H1 (cell line): Measurements from ENCODE around the gene KRT4. TPM values are rescaled to one million over a fixed set of nuclear protein-coding genes. Genes with fewer than 3 reads are reported as not detected.

Experiments
- CTCF ChIA-PET: fragments of 300-600 bp; sonication (Branson Sonifier 250); formaldehyde crosslinking; loops from one replicate; lab custom pipeline; 2021; ENCODE audit not compliant: partially characterized antibody; lab: Charles Lee
- POLR2A ChIA-PET: fragments of 300-600 bp; sonication (Branson Sonifier 250); formaldehyde crosslinking; loops from one replicate; lab custom pipeline; 2021; ENCODE audit warnings: inconsistent platforms; ENCODE audit not compliant: partially characterized antibody; lab: Charles Lee
- DNase-seq, 2 experiments: peaks; one replicate each; pipeline versions ENCODE4 v3.0.0 to v3.0.0-alpha.2; 2010 to 2022; ENCODE audit warnings: low spot score in 2 of 2, low read depth in 1 of 2, mixed read lengths in 1 of 2
- FAIRE-seq: peaks from 2 replicates; lab custom pipeline; 2011; peaks lifted over from hg19 to GRCh38; lab: Jason Lieb, UNC
- H2AFZ ChIP-seq: 2 replicates; pipeline ENCODE4 v1.8.1; 2012; ENCODE audit warnings: low read length, inconsistent platforms
- H2AK5ac ChIP-seq: 2 replicates; pipeline ENCODE4 v1.6.1; 2013; ENCODE audit warnings: low read depth, low read length
- H2BK120ac ChIP-seq: replicated peaks from 2 replicates; pipeline ENCODE3; 2013; ENCODE audit warnings: low read depth, low read length, inconsistent platforms
- H2BK12ac ChIP-seq: 2 replicates; pipeline ENCODE4 v1.6.1; 2013; ENCODE audit warnings: low read depth, low read length
- H2BK15ac ChIP-seq: 2 replicates; pipeline ENCODE4 v1.6.1; 2013; ENCODE audit warnings: low read length
- H2BK20ac ChIP-seq: 2 replicates; pipeline ENCODE4 v1.6.1; 2013; ENCODE audit warnings: low read length
- H2BK5ac ChIP-seq: 2 replicates; pipeline ENCODE4 v1.6.1; 2013; ENCODE audit warnings: low read depth, low read length
- H3K14ac ChIP-seq: 2 replicates; pipeline ENCODE4 v1.6.1; 2013; ENCODE audit warnings: inconsistent platforms; ENCODE audit not compliant: insufficient read length
- H3K18ac ChIP-seq: 2 replicates; pipeline ENCODE4 v1.6.1; 2013; ENCODE audit warnings: low read length; ENCODE audit errors: extremely low read depth
- H3K23ac ChIP-seq: 2 replicates; pipeline ENCODE4 v1.6.1; 2013; ENCODE audit warnings: inconsistent platforms; ENCODE audit not compliant: insufficient read length
- H3K23me2 ChIP-seq: 2 replicates; pipeline ENCODE4 v1.6.1; 2013; ENCODE audit warnings: low read depth, low read length
- H3K27ac ChIP-seq: 2 replicates; pipeline ENCODE4 v1.6.1; 2011; ENCODE audit warnings: low read depth, low read length, inconsistent platforms
- H3K27me3 ChIP-seq, 4 experiments: replicated peaks in 1 of 4; 1 replicate in 1 of 4; 2 replicates in 3 of 4; pipeline versions ENCODE4 v1.6.1 to v1.8.1; 2011 to 2013; ENCODE audit warnings: low read length in 3 of 4, mild to moderate bottlenecking in 3 of 4, inconsistent platforms in 2 of 4, mixed read lengths in 2 of 4, moderate library complexity in 1 of 4; ENCODE audit not compliant: control insufficient read depth in 3 of 4, insufficient read depth in 3 of 4; ENCODE audit errors: extremely low read depth in 1 of 4
- H3K36me3 ChIP-seq, 4 experiments: 2 replicates each; pipeline versions ENCODE4 v1.6.1 to v1.8.1; 2011 to 2013; ENCODE audit warnings: mild to moderate bottlenecking in 4 of 4, low read length in 3 of 4, moderate library complexity in 2 of 4, control low read depth in 1 of 4, inconsistent platforms in 1 of 4; ENCODE audit not compliant: insufficient read depth in 4 of 4, control insufficient read depth in 2 of 4
- H3K4ac ChIP-seq: replicated peaks from 2 replicates; pipeline ENCODE3; 2013; ENCODE audit warnings: low read length, low read depth, mixed read lengths, inconsistent platforms; ENCODE audit not compliant: insufficient read length
- H3K4me1 ChIP-seq, 4 experiments: replicated peaks in 1 of 4; 1 replicate in 1 of 4; 2 replicates in 3 of 4; pipeline versions ENCODE4 v1.6.1 to v1.8.1; 2011 to 2013; ENCODE audit warnings: low read length in 3 of 4, inconsistent platforms in 2 of 4, mixed read lengths in 1 of 4; ENCODE audit not compliant: insufficient read depth in 4 of 4, control insufficient read depth in 3 of 4
- H3K4me2 ChIP-seq, 2 experiments: 2 replicates each; pipeline versions ENCODE4 v1.6.1 to v1.8.1; 2011 to 2013; ENCODE audit warnings: low read depth in 2 of 2, low read length in 2 of 2, control low read depth in 1 of 2, inconsistent platforms in 1 of 2, mild to moderate bottlenecking in 1 of 2; ENCODE audit not compliant: insufficient read depth in 1 of 2
- H3K4me3 ChIP-seq, 4 experiments: fragments of 200-600, 300-600 bp in 1 of 4; sonication (generic), shearing (Covaris generic), sonication (Bioruptor Twin) in 1 of 4; 2 replicates each; pipeline versions ENCODE4 v1.5.1 to v1.8.1; 2011 to 2016; ENCODE audit warnings: low read length in 4 of 4, low read depth in 3 of 4, control low read depth in 2 of 4, inconsistent platforms in 2 of 4, mild to moderate bottlenecking in 2 of 4, mixed read lengths in 1 of 4, moderate library complexity in 1 of 4; ENCODE audit not compliant: insufficient read depth in 2 of 4; ENCODE audit errors: extremely low read depth in 1 of 4
- H3K56ac ChIP-seq: replicated peaks from 2 replicates; pipeline ENCODE3; 2013; ENCODE audit warnings: low read depth, mild to moderate bottlenecking, mixed read lengths, low read length, inconsistent platforms; ENCODE audit not compliant: insufficient read length
- H3K79me1 ChIP-seq: 2 replicates; pipeline ENCODE4 v1.6.1; 2013; ENCODE audit warnings: low read depth, low read length, control low read depth
- H3K79me2 ChIP-seq, 2 experiments: 2 replicates each; pipeline versions ENCODE4 v1.6.1 to v1.8.1; 2012 to 2013; ENCODE audit warnings: low read length in 2 of 2, mild to moderate bottlenecking in 2 of 2, inconsistent platforms in 1 of 2; ENCODE audit not compliant: insufficient read depth in 2 of 2, control insufficient read depth in 1 of 2
- H3K9ac ChIP-seq, 4 experiments: replicated peaks in 1 of 4; 1 replicate in 1 of 4; 2 replicates in 3 of 4; pipeline versions ENCODE4 v1.6.1 to v1.8.1; 2011 to 2013; ENCODE audit warnings: low read depth in 3 of 4, low read length in 3 of 4, control low read depth in 2 of 4, mild to moderate bottlenecking in 2 of 4, moderate library complexity in 2 of 4, inconsistent platforms in 1 of 4; ENCODE audit errors: extremely low read depth in 1 of 4
- H3K9me3 ChIP-seq, 2 experiments: 2 replicates each; pipeline versions ENCODE4 v1.6.1 to v1.8.1; 2012 to 2013; ENCODE audit warnings: mild to moderate bottlenecking in 2 of 2, moderate library complexity in 2 of 2, control low read depth in 1 of 2, inconsistent platforms in 1 of 2, low read depth in 1 of 2, low read length in 1 of 2, mixed read lengths in 1 of 2; ENCODE audit not compliant: insufficient read depth in 2 of 2
- H4K20me1 ChIP-seq, 2 experiments: replicated peaks in 1 of 2; 2 replicates each; pipeline versions ENCODE3 to v1.8.1; 2011 to 2013; ENCODE audit warnings: inconsistent platforms in 2 of 2, low read length in 2 of 2, mild to moderate bottlenecking in 1 of 2; ENCODE audit not compliant: insufficient read depth in 2 of 2, control insufficient read depth in 1 of 2
- H4K5ac ChIP-seq: 2 replicates; pipeline ENCODE4 v1.6.1; 2013; ENCODE audit warnings: low read length, low read depth, mixed read lengths, inconsistent platforms; ENCODE audit not compliant: insufficient read length
- H4K8ac ChIP-seq: 2 replicates; pipeline ENCODE4 v1.8.0; 2013; ENCODE audit warnings: mild to moderate bottlenecking, moderate library complexity, low read length, inconsistent platforms; ENCODE audit not compliant: insufficient read depth; ENCODE audit errors: extremely low read depth
- H4K91ac ChIP-seq: replicated peaks from 2 replicates; pipeline ENCODE3; 2013; ENCODE audit warnings: low read length, mixed read lengths, inconsistent platforms; ENCODE audit not compliant: insufficient read length
- CBX5 ChIP-seq: fragments of 300-800, 300-1000 bp; sonication (generic); IDR thresholded peaks from 2 replicates; pipeline ENCODE4 v1.7.1; 2016; ENCODE audit warnings: antibody characterized with exemption, low read length, low read depth
- GTF2F1 ChIP-seq: IDR thresholded peaks from 2 replicates; pipeline ENCODE4 v1.6.1; 2012; ENCODE audit warnings: low read depth, low read length, improper control_type of control experiment, borderline replicate concordance
- SP2 ChIP-seq: IDR thresholded peaks from 2 replicates; pipeline ENCODE4 v1.6.1; 2012; ENCODE audit warnings: mild to moderate bottlenecking, low read length, inconsistent platforms
- SP4 ChIP-seq: IDR thresholded peaks from 2 replicates; pipeline ENCODE4 v1.6.1; 2012; ENCODE audit warnings: low read length, inconsistent platforms
- SRF ChIP-seq: IDR thresholded peaks from 2 replicates; pipeline ENCODE4 v1.6.1; 2011; ENCODE audit warnings: mild to moderate bottlenecking, low read depth, low read length, moderate library complexity
- TAF1 ChIP-seq: IDR thresholded peaks from 2 replicates; pipeline ENCODE4 v1.6.1; 2011; ENCODE audit warnings: mild to moderate bottlenecking, low read depth, low read length
- TAF7 ChIP-seq: optimal IDR thresholded peaks from 2 replicates; pipeline ENCODE3; 2011; ENCODE audit warnings: low read depth, mild to moderate bottlenecking, inconsistent platforms, low read length, moderate library complexity, borderline replicate concordance
- TCF12 ChIP-seq: IDR thresholded peaks from 2 replicates; pipeline ENCODE4 v1.6.1; 2011; ENCODE audit warnings: low read depth, mild to moderate bottlenecking, low read length
- WGBS, 2 experiments: shearing (Covaris generic) in 1 of 2; methylation state at CpG; one replicate each; pipeline versions ENCODE4 v1.1.6 to v1.1.7; 2013 to 2015; ENCODE audit warnings: low lambda C conversion rate in 2 of 2, mixed read lengths in 2 of 2, inconsistent platforms in 1 of 2, low coverage in 1 of 2, missing lambda C conversion rate in 1 of 2; ENCODE audit not compliant: insufficient replicate concordance in 2 of 2, insufficient coverage in 1 of 2, insufficient read length in 1 of 2; ENCODE audit errors: extremely low coverage in 1 of 2, missing lambda C conversion rate in 1 of 2; 5-methylcytosine and 5-hydroxymethylcytosine counted together
- long read RNA-seq, 2 experiments: library from RNA in 1 of 2; library from capped mRNA in 1 of 2; stranded (forward); transcript quantifications; one replicate each; pipeline ENCODE4 v2.0.0, GENCODE V29; 2021; ENCODE audit warnings: inconsistent platforms in 1 of 2
- polyA minus RNA-seq, 3 experiments: library from RNA; depleted of rRNA, polyadenylated mRNA; stranded (reverse); fragments of >200 nt; gene quantifications; 1 replicate in 2 of 3; 2 replicates in 1 of 3; pipeline ENCODE4 v1.2.3, GENCODE V29; 2011
- polyA plus RNA-seq, 7 experiments: library from polyadenylated mRNA; depleted of rRNA in 3 of 7; stranded (reverse) in 5 of 7; unstranded in 2 of 7; fragments of >200 nt in 5 of 7; fragments of 200-250 nt in 2 of 7; gene quantifications; 1 replicate in 5 of 7; 2 replicates in 1 of 7; 4 replicates in 1 of 7; pipeline versions ENCODE4 v1.2.1 to v1.2.3, GENCODE V29; 2011 to 2013; ENCODE audit warnings: missing spikeins in 2 of 7, mixed read lengths in 2 of 7
- total RNA-seq: library from RNA; stranded (reverse); fragmentation: NEBNext Ultra II Directional; extraction: Animal tissue kit (Norgen Biotek cat#: 25700); gene quantifications from 2 replicates; pipeline ENCODE4 v1.2.1, GENCODE V29; 2021
- TF ChIP-seq, protein P1 (sequence below): IDR thresholded peaks from 2 replicates; pipeline ENCODE4 v1.6.1; 2012; ENCODE audit warnings: low read length, inconsistent platforms

KRT4 gene
- total RNA-seq (not detected in 2 replicates), polyA plus RNA-seq (2011; rRNA removed) (0.06 TPM in 1 of 2 replicates, not detected in the other), polyA minus RNA-seq (2011; rRNA and poly(A)+ RNA removed) (not detected in 2 replicates)
- polyA plus RNA-seq (2011; cell fraction: cytosol; rRNA removed), result not detected
- polyA plus RNA-seq (2011; cell fraction: nucleus; rRNA removed), result not detected
- polyA plus RNA-seq (2012, experiment 1 of 2), result not detected in 4 replicates
- polyA plus RNA-seq (2012, experiment 2 of 2), result not detected
- polyA plus RNA-seq (2013, experiment 1 of 2), result 0.02 TPM
- polyA plus RNA-seq (2013, experiment 2 of 2), result not detected
- not detected for polyA minus RNA-seq (2011; cell fraction: cytosol; rRNA and poly(A)+ RNA removed)
- not detected for polyA minus RNA-seq (2011; cell fraction: nucleus; rRNA and poly(A)+ RNA removed)
- long read RNA-seq, experiment 1, result 0 reads
- long read RNA-seq, experiment 2, result 0 reads

- H2AFZ ChIP-seq, result no peak within 1 kb of the TSS
- no peak within 1 kb of the TSS for H2BK12ac ChIP-seq
- WGBS, 2 experiments, result 90% methylated on average over 14 of the region's 15 CpGs; no CpG with 5 or more reads in 1 of the 2 experiments
- DNase-seq (no peak), FAIRE-seq (no peak)
- no peaks in the 10 kb centered on the region for H3K79me2 ChIP-seq
- no peaks in the 10 kb centered on the region for H3K9me3 ChIP-seq
- no peaks in the 10 kb centered on the region for H3K79me1 ChIP-seq
- H3K18ac ChIP-seq, result no peak within 1 kb of the TSS
- H3K4me1 ChIP-seq, result no peaks in the 10 kb centered on the region
- no peak within 1 kb of the TSS for H3K23ac ChIP-seq
- no peak within 1 kb of the TSS; the same call in 1 of the 2 replicates for H4K8ac ChIP-seq
- H3K4me2 ChIP-seq, result no peak within 1 kb of the TSS
- no peaks in the 10 kb centered on the region for H4K20me1 ChIP-seq
- H2AK5ac ChIP-seq, result no peak within 1 kb of the TSS
- H2BK15ac ChIP-seq, result no peak within 1 kb of the TSS
- H3K4ac ChIP-seq, result no peak within 1 kb of the TSS
- ChIA-PET POLR2A (interaction anchor here (0.6 kb wide), 1 partner anchor 165 kb away, joined by 3 read pairs; no protein-coding TSS in a partner anchor), CTCF (interaction anchor here (0.5 to 1.5 kb wide), 11 partner anchors 13 to 535 kb away, joined by 3 to 5 read pairs (median 3); no protein-coding TSS in a partner anchor)
- no peak within 1 kb of the TSS for H3K14ac ChIP-seq
- H3K23me2 ChIP-seq, result no peaks in the 10 kb centered on the region
- no peak within 1 kb of the TSS for H2BK20ac ChIP-seq
- no peak within 1 kb of the TSS for H3K4me3 ChIP-seq
- no peak within 1 kb of the TSS for H3K27ac ChIP-seq
- H4K91ac ChIP-seq, result no peak within 1 kb of the TSS
- no peak within 1 kb of the TSS for H4K5ac ChIP-seq
- no peaks in the 10 kb centered on the region for H3K36me3 ChIP-seq
- H2BK120ac ChIP-seq, result no peak within 1 kb of the TSS
- no peak within 1 kb of the TSS for H2BK5ac ChIP-seq
- H3K56ac ChIP-seq, result no peak within 1 kb of the TSS
- no peaks in the 10 kb centered on the region for H3K27me3 ChIP-seq
- H3K9ac ChIP-seq, result no peak within 1 kb of the TSS
- TF ChIP-seq TCF12 (no peak), CBX5 (no peak), SRF (no peak), TAF7 (no peak), TAF1 (no peak), GTF2F1 (no peak), SP4 (no peak), SP2 (no peak)
- TF ChIP-seq, protein P1, sequence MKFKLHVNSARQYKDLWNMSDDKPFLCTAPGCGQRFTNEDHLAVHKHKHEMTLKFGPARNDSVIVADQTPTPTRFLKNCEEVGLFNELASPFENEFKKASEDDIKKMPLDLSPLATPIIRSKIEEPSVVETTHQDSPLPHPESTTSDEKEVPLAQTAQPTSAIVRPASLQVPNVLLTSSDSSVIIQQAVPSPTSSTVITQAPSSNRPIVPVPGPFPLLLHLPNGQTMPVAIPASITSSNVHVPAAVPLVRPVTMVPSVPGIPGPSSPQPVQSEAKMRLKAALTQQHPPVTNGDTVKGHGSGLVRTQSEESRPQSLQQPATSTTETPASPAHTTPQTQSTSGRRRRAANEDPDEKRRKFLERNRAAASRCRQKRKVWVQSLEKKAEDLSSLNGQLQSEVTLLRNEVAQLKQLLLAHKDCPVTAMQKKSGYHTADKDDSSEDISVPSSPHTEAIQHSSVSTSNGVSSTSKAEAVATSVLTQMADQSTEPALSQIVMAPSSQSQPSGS, result no peak
Observed at GRCh38 chr12:52813885-52814709, at the start of gene KRT4. Gene KRT4 (minus strand): TSS chr12:52814116. CDS start chr12:52814058, 58 bp downstream.
